ENCODE measurements around the gene CEP76. TPM values are rescaled to one million over a fixed set of nuclear protein-coding genes. Genes with fewer than 3 reads are reported as not detected.
A peak's percentile ranks its signal among the peaks of the same experiment; 100 is the strongest.

Gene CEP76
- total RNA-seq, 1 donor from 2014 or later = 17.5 TPM

- no peaks in the 10 kb centered on the region for H3K9me3 Mint-ChIP-seq
- no peak for DNase-seq (ENCODE audit: low spot score)
- peaks cover under 1% of the 10 kb centered on the region for H3K27me3 Mint-ChIP-seq (ENCODE audit: insufficient read depth)
- H3K27ac Mint-ChIP-seq = no peak overlapping the region
- intact Hi-C loops (cut with micrococcal nuclease) = loop anchor here (5.0 kb wide), 1 partner anchor 416 kb away; no protein-coding TSS in a partner anchor
- H3K4me1 Mint-ChIP-seq (ENCODE audit: low read depth) = no peaks in the 10 kb centered on the region
- no peaks in the 10 kb centered on the region for H3K36me3 Mint-ChIP-seq (ENCODE audit: low read depth)
- H3K4me3 Mint-ChIP-seq = no peak overlapping the region
Observed at GRCh38 chr18:12741351-12741750, 38.8 kb upstream of the CEP76 start.

- no peaks in the 10 kb centered on the region for H3K9me3 Mint-ChIP-seq
- H3K36me3 Mint-ChIP-seq (ENCODE audit: low read depth) = peaks cover under 1% of the 10 kb centered on the region
- H3K4me3 Mint-ChIP-seq = no peak overlapping the region
- intact Hi-C loops (cut with micrococcal nuclease) = no loop called here
- no peaks in the 10 kb centered on the region for H3K4me1 Mint-ChIP-seq (ENCODE audit: low read depth)
- H3K27me3 Mint-ChIP-seq (ENCODE audit: insufficient read depth) = peaks cover 2% of the 10 kb centered on the region
- DNase-seq (ENCODE audit: low spot score) = no peak
- H3K27ac Mint-ChIP-seq = no peak overlapping the region
Observed at GRCh38 chr18:12737243-12737902, 34.9 kb upstream of the CEP76 start.

- Mint-ChIP-seq H3K4me1 (ENCODE audit: low read depth) (peaks cover 11% of the 10 kb centered on the region), H3K9me3 (no peaks in the 10 kb centered on the region), H3K4me3 (no peak overlapping the region), H3K27ac (peak overlapping the region; percentile 71), H3K36me3 (ENCODE audit: low read depth) (peaks cover 18% of the 10 kb centered on the region), H3K27me3 (ENCODE audit: insufficient read depth) (no peaks in the 10 kb centered on the region)
- intact Hi-C loops (cut with micrococcal nuclease) = loop anchor here (1.0 kb wide), 3 partner anchors 167 to 432 kb away; no protein-coding TSS in a partner anchor
- peak; percentile 37 for DNase-seq (ENCODE audit: low spot score)
Observed at GRCh38 chr18:12726774-12727550, 24.4 kb upstream of the CEP76 start.

GRCh38 chr18:12726331-12726730, 23.8 kb upstream of the CEP76 start:
- no peaks in the 10 kb centered on the region for H3K9me3 Mint-ChIP-seq
- no peaks in the 10 kb centered on the region for H3K27me3 Mint-ChIP-seq (ENCODE audit: insufficient read depth)
- peaks cover 22% of the 10 kb centered on the region for H3K36me3 Mint-ChIP-seq (ENCODE audit: low read depth)
- peaks cover 17% of the 10 kb centered on the region for H3K4me1 Mint-ChIP-seq (ENCODE audit: low read depth)
- H3K27ac Mint-ChIP-seq = no peak overlapping the region
- intact Hi-C loops (cut with micrococcal nuclease) = no loop called here
- H3K4me3 Mint-ChIP-seq = no peak overlapping the region
- DNase-seq (ENCODE audit: low spot score) = no peak

GRCh38 chr18:12722731-12723130, 20.2 kb upstream of the CEP76 start:
- H3K27ac Mint-ChIP-seq = no peak overlapping the region
- peaks cover 25% of the 10 kb centered on the region for H3K36me3 Mint-ChIP-seq (ENCODE audit: low read depth)
- DNase-seq (ENCODE audit: low spot score) = no peak
- intact Hi-C loops (cut with micrococcal nuclease) = loop anchor here (2.0 kb wide), 1 partner anchor 20 kb away; the partner anchor contains the start of genes CEP76 and PSMG2
- peaks cover 27% of the 10 kb centered on the region for H3K4me1 Mint-ChIP-seq (ENCODE audit: low read depth)
- H3K4me3 Mint-ChIP-seq = no peak overlapping the region
- H3K9me3 Mint-ChIP-seq = no peaks in the 10 kb centered on the region
- H3K27me3 Mint-ChIP-seq (ENCODE audit: insufficient read depth) = no peaks in the 10 kb centered on the region

- peaks cover 21% of the 10 kb centered on the region for H3K4me1 Mint-ChIP-seq (ENCODE audit: low read depth)
- H3K27ac Mint-ChIP-seq = peak overlapping the region; percentile 43
- intact Hi-C loops (cut with micrococcal nuclease) = loop anchor here (2.0 kb wide), 1 partner anchor 19 kb away; the partner anchor contains the start of genes CEP76 and PSMG2
- no peak overlapping the region for H3K4me3 Mint-ChIP-seq
- H3K27me3 Mint-ChIP-seq (ENCODE audit: insufficient read depth) = no peaks in the 10 kb centered on the region
- no peak for DNase-seq (ENCODE audit: low spot score)
- H3K9me3 Mint-ChIP-seq = no peaks in the 10 kb centered on the region
- H3K36me3 Mint-ChIP-seq (ENCODE audit: low read depth) = peaks cover 23% of the 10 kb centered on the region
Observed at GRCh38 chr18:12721495-12722275, 19.2 kb upstream of the CEP76 start.

GRCh38 chr18:12711446-12711845, 8.9 kb upstream of the CEP76 start:
- H3K36me3 Mint-ChIP-seq (ENCODE audit: low read depth) = peaks cover 27% of the 10 kb centered on the region
- no peaks in the 10 kb centered on the region for H3K27me3 Mint-ChIP-seq (ENCODE audit: insufficient read depth)
- H3K9me3 Mint-ChIP-seq = no peaks in the 10 kb centered on the region
- H3K27ac Mint-ChIP-seq = no peak overlapping the region
- DNase-seq (ENCODE audit: low spot score) = no peak
- H3K4me3 Mint-ChIP-seq = no peak overlapping the region
- intact Hi-C loops (cut with micrococcal nuclease) = no loop called here
- H3K4me1 Mint-ChIP-seq (ENCODE audit: low read depth) = peaks cover 5% of the 10 kb centered on the region

GRCh38 chr18:12703664-12704063, 1.1 kb upstream of the CEP76 start:
- no peak for DNase-seq (ENCODE audit: low spot score)

GRCh38 chr18:12703096-12703567, 609 bp upstream of the CEP76 start:
- Mint-ChIP-seq H3K27me3 (ENCODE audit: insufficient read depth) (no peaks in the 10 kb centered on the region), H3K9me3 (no peaks in the 10 kb centered on the region), H3K36me3 (ENCODE audit: low read depth) (peaks cover 26% of the 10 kb centered on the region), H3K4me3 (peak overlapping the region; percentile 97), H3K27ac (peak overlapping the region; percentile 92), H3K4me1 (ENCODE audit: low read depth) (peaks cover 54% of the 10 kb centered on the region)
- intact Hi-C loops (cut with micrococcal nuclease) = loop anchor here (2.0 to 5.0 kb wide), 3 partner anchors 20 to 311 kb away; partner anchors contain the start of gene SPIRE1
- no peak for DNase-seq (ENCODE audit: low spot score)

More at GRCh38 chr18:12703664-12704063, 1.1 kb upstream of the CEP76 start:
- intact Hi-C loops (cut with micrococcal nuclease) = loop anchor here (2.0 to 5.0 kb wide), 3 partner anchors 19 to 311 kb away; partner anchors contain the start of gene SPIRE1
- H3K4me1 Mint-ChIP-seq (ENCODE audit: low read depth) = peaks cover 51% of the 10 kb centered on the region
- peaks cover 22% of the 10 kb centered on the region for H3K36me3 Mint-ChIP-seq (ENCODE audit: low read depth)
- H3K27me3 Mint-ChIP-seq (ENCODE audit: insufficient read depth) = no peaks in the 10 kb centered on the region
- no peaks in the 10 kb centered on the region for H3K9me3 Mint-ChIP-seq
- H3K27ac Mint-ChIP-seq = peak overlapping the region; percentile 92
- peak overlapping the region; percentile 97 for H3K4me3 Mint-ChIP-seq

- Mint-ChIP-seq H3K9me3 (no peaks in the 10 kb centered on the region), H3K27ac (peak overlapping the region; percentile 92), H3K4me3 (peak overlapping the region; percentile 97), H3K36me3 (ENCODE audit: low read depth) (peaks cover 21% of the 10 kb centered on the region), H3K27me3 (ENCODE audit: insufficient read depth) (no peaks in the 10 kb centered on the region), H3K4me1 (ENCODE audit: low read depth) (peaks cover 49% of the 10 kb centered on the region)
- no peak for DNase-seq (ENCODE audit: low spot score)
- intact Hi-C loops (cut with micrococcal nuclease) = loop anchor here (5.0 kb wide), 1 partner anchor 309 kb away; no protein-coding TSS in a partner anchor
Observed at GRCh38 chr18:12701161-12701560, 1.4 kb downstream of the CEP76 start.

GRCh38 chr18:12699747-12700146, 2.8 kb downstream of the CEP76 start:
- Mint-ChIP-seq H3K4me3 (no peak overlapping the region), H3K4me1 (ENCODE audit: low read depth) (peaks cover 37% of the 10 kb centered on the region), H3K9me3 (no peaks in the 10 kb centered on the region), H3K27ac (no peak overlapping the region), H3K36me3 (ENCODE audit: low read depth) (peaks cover 21% of the 10 kb centered on the region), H3K27me3 (ENCODE audit: insufficient read depth) (no peaks in the 10 kb centered on the region)
- intact Hi-C loops (cut with micrococcal nuclease) = loop anchor here (5.0 kb wide), 1 partner anchor 307 kb away; no protein-coding TSS in a partner anchor
- DNase-seq (ENCODE audit: low spot score) = no peak

- H3K4me1 Mint-ChIP-seq (ENCODE audit: low read depth) = peaks cover 37% of the 10 kb centered on the region
- H3K27me3 Mint-ChIP-seq (ENCODE audit: insufficient read depth) = no peaks in the 10 kb centered on the region
- peaks cover 28% of the 10 kb centered on the region for H3K36me3 Mint-ChIP-seq (ENCODE audit: low read depth)
- H3K4me3 Mint-ChIP-seq = no peak overlapping the region
- DNase-seq (ENCODE audit: low spot score) = no peak
- intact Hi-C loops (cut with micrococcal nuclease) = loop anchor here (1.0 kb wide), 1 partner anchor 8 kb away; the partner anchor contains the start of gene CEP76
- H3K27ac Mint-ChIP-seq = no peak overlapping the region
- H3K9me3 Mint-ChIP-seq = no peaks in the 10 kb centered on the region
Observed at GRCh38 chr18:12694032-12694431, 8.5 kb downstream of the CEP76 start.
